K562 (cell line): ENCODE data around the gene METRN. TPM values are rescaled to one million over a fixed set of nuclear protein-coding genes. Genes with fewer than 3 reads are reported as not detected.

Source experiments
- BHLHE40 ChIP-seq: IDR thresholded peaks from 2 replicates; pipeline ENCODE4 v1.6.1; 2011; ENCODE audit warnings: low read length, improper control_type of control experiment
- CBFB ChIP-seq: sonication (generic); formaldehyde crosslinking; IDR thresholded peaks from 2 replicates; pipeline ENCODE4 v1.4.0; 2020; ENCODE audit warnings: mild to moderate bottlenecking, missing genetic modification reagents
- L3MBTL2 ChIP-seq: fragments of 450-650 bp; IDR thresholded peaks from 2 replicates; pipeline ENCODE4 v1.6.1; 2016; ENCODE audit warnings: mild to moderate bottlenecking, moderate library complexity
- MTA3 ChIP-seq: fragments of 450-650 bp; formaldehyde crosslinking; IDR thresholded peaks from 2 replicates; pipeline ENCODE4 v1.6.1; 2017; ENCODE audit warnings: mild to moderate bottlenecking, borderline replicate concordance
- POLR2A ChIP-seq: fragments of 450-650 bp; conservative IDR thresholded peaks from 2 replicates; pipeline ENCODE4 v1.6.1; 2016
- RBBP5 ChIP-seq: fragments of 200-600 bp; sonication (generic); IDR thresholded peaks from 2 replicates; pipeline ENCODE4 v1.6.1; 2012; ENCODE audit warnings: borderline replicate concordance, mild to moderate bottlenecking, low read length, control low read depth, inconsistent platforms; ENCODE audit not compliant: insufficient read depth, poor library complexity, severe bottlenecking
- RCOR1 ChIP-seq, 2 experiments: IDR thresholded peaks; 2 replicates each; pipeline ENCODE4 v1.6.1; 2012; ENCODE audit warnings: low read depth in 2 of 2, low read length in 2 of 2, borderline replicate concordance in 1 of 2, improper control_type of control experiment in 1 of 2
- SMARCA4 ChIP-seq: fragments of 450-650 bp; IDR thresholded peaks from 2 replicates; pipeline ENCODE4 v1.6.1; 2016
- SOX6 ChIP-seq: fragments of 450-650 bp; IDR thresholded peaks from 2 replicates; pipeline ENCODE4 v1.6.1; 2014; ENCODE audit warnings: mild to moderate bottlenecking
- TCF3 ChIP-seq: sonication (generic); formaldehyde crosslinking; IDR thresholded peaks from 2 replicates; pipeline ENCODE4 v1.4.0; 2020; ENCODE audit warnings: mild to moderate bottlenecking, missing genetic modification reagents
- ZNF785 ChIP-seq: fragments of 250-450 bp; sonication (Bioruptor Pico); IDR thresholded peaks from 2 replicates; pipeline ENCODE4 v1.4.0; 2020; ENCODE audit warnings: mild to moderate bottlenecking
- ZNF830 ChIP-seq: fragments of 250-450 bp; sonication (Bioruptor Pico); IDR thresholded peaks from 2 replicates; pipeline ENCODE4 v1.5.0; 2021; ENCODE audit warnings: mild to moderate bottlenecking
- polyA plus RNA-seq, 8 experiments: library from polyadenylated mRNA; depleted of rRNA in 4 of 8; stranded (reverse) in 5 of 8; unstranded in 3 of 8; fragments of >200 nt; fragmentation: Nextera tagmentation in 2 of 8; fragmentation: Illumina TruSeq in 1 of 8; extraction: Ambion mirVana in 2 of 8; extraction: Trizol in 1 of 8; gene quantifications; 2 replicates each; pipeline versions ENCODE4 v1.2.1 to v1.2.3, GENCODE V29; 2011 to 2014; ENCODE audit warnings: inconsistent platforms in 1 of 8, missing spikeins in 1 of 8
- total RNA-seq, 7 experiments: library from RNA; depleted of rRNA in 6 of 7; stranded (reverse); fragments of >200 nt in 6 of 7; fragmentation: Illumina TruSeq in 2 of 7; extraction: Trizol in 2 of 7; gene quantifications; 2 replicates each; pipeline versions ENCODE4 v1.2.1 to v1.2.3, GENCODE V29; 2011 to 2021; ENCODE audit warnings: low replicate concordance in 1 of 7
- TF ChIP-seq, protein P1 (sequence below), 2 experiments: IDR thresholded peaks; 2 replicates each; pipeline ENCODE4 v1.6.1; 2011; ENCODE audit warnings: borderline replicate concordance in 1 of 2, control low read depth in 1 of 2, low read depth in 1 of 2, low read length in 1 of 2, mild to moderate bottlenecking in 1 of 2, mixed read lengths in 1 of 2, moderate library complexity in 1 of 2; ENCODE audit not compliant: insufficient read depth in 1 of 2, insufficient read length in 1 of 2, poor library complexity in 1 of 2, severe bottlenecking in 1 of 2; ENCODE audit errors: extremely low read depth in 1 of 2
- TF ChIP-seq, protein P2 (sequence below), 2 experiments: fragments of 450-650 bp in 1 of 2; sonication (generic) in 1 of 2; formaldehyde crosslinking; conservative IDR thresholded peaks; 2 replicates each; pipeline versions ENCODE4 v1.4.0 to v1.8.1; 2020 to 2022; ENCODE audit warnings: mild to moderate bottlenecking in 1 of 2, missing genetic modification reagents in 1 of 2
- TF ChIP-seq, protein P3 (sequence below): conservative IDR thresholded peaks from 2 replicates; pipeline ENCODE4 v1.6.1; 2011; ENCODE audit warnings: low read depth, mild to moderate bottlenecking, low read length; ENCODE audit not compliant: control insufficient read depth
- TF ChIP-seq, protein P4 (sequence below): sonication (generic); formaldehyde crosslinking; IDR thresholded peaks from 2 replicates; pipeline ENCODE4 v1.8.1; 2022; ENCODE audit warnings: missing genetic modification reagents

Gene METRN
- total and polyA plus RNA-seq, 9 of the 15 experiments (the other 6 are each of a cell fraction or from before 2014, with no cell fraction given), result 0.20 to 89.8 (median 15.4) TPM

DNA sequence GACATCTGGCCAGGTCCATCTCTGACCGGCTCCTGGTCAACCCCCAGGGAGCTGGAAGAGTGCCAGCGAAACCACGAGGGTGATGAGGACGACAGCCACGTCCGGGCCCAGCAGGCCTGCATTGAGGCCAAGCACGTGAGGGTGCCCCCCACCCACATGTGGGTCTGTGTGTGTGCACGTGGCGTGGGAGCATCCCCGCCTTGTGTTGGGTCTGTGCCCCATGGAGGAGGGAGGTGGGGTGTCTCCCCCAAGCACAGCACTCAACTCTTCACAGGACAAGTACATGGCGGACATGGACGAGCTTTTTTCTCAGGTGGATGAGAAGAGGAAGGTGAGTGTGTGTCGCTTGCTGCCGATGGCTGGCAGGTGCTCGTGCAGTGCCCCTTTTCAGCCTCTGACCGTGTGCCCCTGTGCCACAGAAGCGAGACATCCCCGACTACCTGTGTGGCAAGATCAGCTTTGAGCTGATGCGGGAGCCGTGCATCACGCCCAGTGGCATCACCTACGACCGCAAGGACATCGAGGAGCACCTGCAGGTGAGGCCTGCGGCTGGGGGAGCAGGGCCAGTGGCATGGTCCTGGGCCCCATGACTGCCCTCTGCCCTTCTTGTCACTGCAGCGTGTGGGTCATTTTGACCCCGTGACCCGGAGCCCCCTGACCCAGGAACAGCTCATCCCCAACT lies 33.0 kb upstream of the METRN start (continued):
- TF ChIP-seq SOX6 (no peak), CBFB (CRISPR knock-in tag) (peak; percentile 45; the same call in 1 of the 2 replicates), L3MBTL2 (peak; percentile 95), BHLHE40 (peak; percentile 92), ZNF785 (no peak), RBBP5 (no peak), RCOR1 (IDR thresholded peaks at IDR 0.05; ENCODE audit: borderline replicate concordance in 1 of 2, low read depth in 2 of 2, low read length in 2 of 2) (0 out of 4 replicates have a peak, but pooled peaks of 1 of the 2 experiments have one; percentile 45), MTA3 (0 out of 2 replicates have a peak, but pooled peaks have one; percentile 31), ZNF830 (CRISPR knock-in tag) (no peak), SMARCA4 (no peak), POLR2A (peak; percentile 19; the same call in 1 of the 2 replicates), TCF3 (no peak)
- TF ChIP-seq, protein P1, sequence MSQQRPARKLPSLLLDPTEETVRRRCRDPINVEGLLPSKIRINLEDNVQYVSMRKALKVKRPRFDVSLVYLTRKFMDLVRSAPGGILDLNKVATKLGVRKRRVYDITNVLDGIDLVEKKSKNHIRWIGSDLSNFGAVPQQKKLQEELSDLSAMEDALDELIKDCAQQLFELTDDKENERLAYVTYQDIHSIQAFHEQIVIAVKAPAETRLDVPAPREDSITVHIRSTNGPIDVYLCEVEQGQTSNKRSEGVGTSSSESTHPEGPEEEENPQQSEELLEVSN (IDR thresholded peaks at IDR 0.05; ENCODE audit: borderline replicate concordance in 1 of 2, extremely low read depth in 1 of 2, insufficient read depth in 1 of 2, insufficient read length in 1 of 2, low read depth in 1 of 2, low read length in 1 of 2, poor library complexity in 1 of 2, severe bottlenecking in 1 of 2), result peak; percentile 88 to 93
- TF ChIP-seq, protein P2, sequence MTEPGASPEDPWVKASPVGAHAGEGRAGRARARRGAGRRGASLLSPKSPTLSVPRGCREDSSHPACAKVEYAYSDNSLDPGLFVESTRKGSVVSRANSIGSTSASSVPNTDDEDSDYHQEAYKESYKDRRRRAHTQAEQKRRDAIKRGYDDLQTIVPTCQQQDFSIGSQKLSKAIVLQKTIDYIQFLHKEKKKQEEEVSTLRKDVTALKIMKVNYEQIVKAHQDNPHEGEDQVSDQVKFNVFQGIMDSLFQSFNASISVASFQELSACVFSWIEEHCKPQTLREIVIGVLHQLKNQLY (CRISPR knock-in tag; conservative IDR thresholded peaks at IDR 0.05), result no peak
- TF ChIP-seq, protein P3, sequence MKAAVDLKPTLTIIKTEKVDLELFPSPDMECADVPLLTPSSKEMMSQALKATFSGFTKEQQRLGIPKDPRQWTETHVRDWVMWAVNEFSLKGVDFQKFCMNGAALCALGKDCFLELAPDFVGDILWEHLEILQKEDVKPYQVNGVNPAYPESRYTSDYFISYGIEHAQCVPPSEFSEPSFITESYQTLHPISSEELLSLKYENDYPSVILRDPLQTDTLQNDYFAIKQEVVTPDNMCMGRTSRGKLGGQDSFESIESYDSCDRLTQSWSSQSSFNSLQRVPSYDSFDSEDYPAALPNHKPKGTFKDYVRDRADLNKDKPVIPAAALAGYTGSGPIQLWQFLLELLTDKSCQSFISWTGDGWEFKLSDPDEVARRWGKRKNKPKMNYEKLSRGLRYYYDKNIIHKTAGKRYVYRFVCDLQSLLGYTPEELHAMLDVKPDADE, result peak; percentile 42; the same call in 1 of the 2 replicates
- TF ChIP-seq, protein P4, sequence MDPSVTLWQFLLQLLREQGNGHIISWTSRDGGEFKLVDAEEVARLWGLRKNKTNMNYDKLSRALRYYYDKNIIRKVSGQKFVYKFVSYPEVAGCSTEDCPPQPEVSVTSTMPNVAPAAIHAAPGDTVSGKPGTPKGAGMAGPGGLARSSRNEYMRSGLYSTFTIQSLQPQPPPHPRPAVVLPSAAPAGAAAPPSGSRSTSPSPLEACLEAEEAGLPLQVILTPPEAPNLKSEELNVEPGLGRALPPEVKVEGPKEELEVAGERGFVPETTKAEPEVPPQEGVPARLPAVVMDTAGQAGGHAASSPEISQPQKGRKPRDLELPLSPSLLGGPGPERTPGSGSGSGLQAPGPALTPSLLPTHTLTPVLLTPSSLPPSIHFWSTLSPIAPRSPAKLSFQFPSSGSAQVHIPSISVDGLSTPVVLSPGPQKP, result no peak
- TF ChIP-seq, all 486 proteins: peak for 50
